Measurements from ENCODE around the gene YY1AP1. TPM values are rescaled to one million over a fixed set of nuclear protein-coding genes. Genes with fewer than 3 reads are reported as not detected.
A peak's percentile ranks its signal among the peaks of the same experiment; 100 is the strongest.
"Not testable (repeated sequence)": the region's sequence is repeated elsewhere in the genome, so short reads cannot be mapped to it uniquely, and the experiment has no call there.

YY1AP1 gene
- total RNA-seq, 1 donor from 2014 or later: 50.8 TPM

DNA sequence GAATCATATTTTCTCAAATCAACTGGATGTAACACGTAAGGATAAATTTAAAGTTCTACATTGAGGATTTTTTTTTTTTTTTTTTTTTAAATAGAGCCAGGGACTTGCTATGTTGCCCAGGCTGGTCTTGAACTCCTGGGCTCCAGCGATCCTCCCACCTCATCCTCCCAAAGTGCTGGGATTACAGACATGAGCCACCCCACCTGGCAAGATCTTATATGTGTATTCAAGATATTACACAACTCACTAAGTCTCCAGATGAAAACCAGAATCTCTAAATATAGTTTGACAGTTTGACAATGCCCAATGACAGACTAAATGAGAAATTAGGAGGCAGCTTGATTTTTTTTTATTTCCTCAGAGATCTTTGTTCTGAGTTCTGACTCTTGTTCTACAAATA, 6.8 kb downstream of the YY1AP1 start:
- H3K4me3 Mint-ChIP-seq: no peak overlapping the region
- no peaks in the 10 kb centered on the region for H3K27me3 Mint-ChIP-seq
- H3K36me3 Mint-ChIP-seq: peaks cover 32% of the 10 kb centered on the region
- H3K27ac Mint-ChIP-seq: no peak overlapping the region
- peaks cover 10% of the 10 kb centered on the region for H3K4me1 Mint-ChIP-seq (ENCODE audit: unreplicated experiment)
- no peaks in the 10 kb centered on the region for H3K9me3 Mint-ChIP-seq
- DNase-seq (ENCODE audit: extremely low spot score, unreplicated experiment): no peak
- no peak for TF ChIP-seq CTCF (conservative IDR thresholded peaks at IDR 0.05)

DNA sequence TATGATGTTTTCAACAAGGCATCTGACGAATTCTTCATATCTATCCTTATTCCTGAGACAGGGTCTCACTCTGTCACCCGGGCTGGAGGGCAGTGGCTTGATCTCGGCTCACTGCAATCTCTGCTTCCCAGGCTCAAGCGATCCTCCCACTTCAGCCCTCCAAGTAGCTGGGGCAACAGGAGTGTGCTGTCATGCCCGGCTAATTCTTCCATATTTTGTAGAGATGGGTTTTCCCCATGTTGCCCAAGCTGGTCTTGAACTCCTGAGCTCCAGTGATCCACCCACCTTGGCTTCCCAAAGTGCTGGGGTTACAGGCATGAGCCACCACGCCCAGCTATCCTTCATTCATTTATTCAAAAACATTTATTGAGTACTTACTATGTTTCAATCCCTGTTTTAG, 8.0 kb downstream of the YY1AP1 start:
- peaks cover 30% of the 10 kb centered on the region for H3K36me3 Mint-ChIP-seq
- no peak overlapping the region for H3K27ac Mint-ChIP-seq
- peaks cover 4% of the 10 kb centered on the region for H3K4me1 Mint-ChIP-seq (ENCODE audit: unreplicated experiment)

GRCh38 chr1:155678992-155679391, 9.6 kb downstream of the YY1AP1 start:
- H3K4me1 Mint-ChIP-seq (ENCODE audit: unreplicated experiment); DNase-seq (ENCODE audit: extremely low spot score, unreplicated experiment); H3K9me3 Mint-ChIP-seq; H3K27ac Mint-ChIP-seq; H3K4me3 Mint-ChIP-seq; H3K27me3 Mint-ChIP-seq: not testable (repeated sequence)
- peaks cover 35% of the 10 kb centered on the region for H3K36me3 Mint-ChIP-seq

More for the DNA sequence above, 8.0 kb downstream of the YY1AP1 start:
- no peak for TF ChIP-seq CTCF (conservative IDR thresholded peaks at IDR 0.05)
- Mint-ChIP-seq H3K9me3 (no peaks in the 10 kb centered on the region), H3K4me3 (no peak overlapping the region), H3K27me3 (no peaks in the 10 kb centered on the region)
- DNase-seq (ENCODE audit: extremely low spot score, unreplicated experiment): no peak

DNA sequence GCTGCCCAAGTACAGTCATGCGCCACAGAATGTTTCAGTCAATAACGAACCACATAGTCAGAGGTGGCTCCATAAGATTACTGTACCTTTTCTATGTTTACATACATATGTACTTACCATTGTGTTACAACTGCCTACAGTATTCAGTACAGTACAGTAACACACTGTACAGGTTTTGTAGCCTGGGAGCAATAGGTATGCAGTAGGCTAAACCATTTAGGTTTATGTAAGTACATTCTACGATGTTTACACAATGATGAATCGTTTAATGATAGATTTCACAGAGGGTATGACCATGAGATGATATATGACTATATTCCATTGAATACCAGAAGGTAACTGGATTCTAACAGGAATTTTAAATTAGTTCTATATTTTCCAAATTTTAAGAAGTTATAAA, 10.5 kb downstream of the YY1AP1 start:
- Mint-ChIP-seq H3K36me3 (peaks cover 35% of the 10 kb centered on the region), H3K9me3 (no peaks in the 10 kb centered on the region), H3K27ac (no peak overlapping the region), H3K4me3 (no peak overlapping the region), H3K27me3 (no peaks in the 10 kb centered on the region), H3K4me1 (ENCODE audit: unreplicated experiment) (no peaks in the 10 kb centered on the region)
- no peak for TF ChIP-seq CTCF (conservative IDR thresholded peaks at IDR 0.05)
- DNase-seq (ENCODE audit: extremely low spot score, unreplicated experiment): no peak

DNA sequence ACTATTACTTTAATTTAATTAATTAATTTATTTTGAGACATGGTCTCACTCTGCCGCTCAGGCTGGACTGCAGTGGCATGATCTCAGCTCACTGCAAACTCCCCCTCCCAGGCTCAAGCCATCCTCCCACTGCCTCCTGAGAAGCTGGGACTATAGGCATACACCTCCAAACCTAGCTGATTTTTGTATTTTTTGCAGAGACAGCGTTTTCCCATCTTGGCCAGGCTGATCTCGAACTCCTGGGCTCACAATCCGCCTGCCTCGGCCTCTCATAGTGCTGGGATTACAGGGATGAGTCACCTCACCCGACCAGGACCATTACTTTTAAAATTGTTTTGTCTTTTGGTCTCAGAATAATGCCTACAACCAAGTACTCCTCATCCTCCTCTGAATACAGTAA, 15.6 kb downstream of the YY1AP1 start:
- Mint-ChIP-seq H3K36me3 (peaks cover 56% of the 10 kb centered on the region), H3K4me1 (ENCODE audit: unreplicated experiment) (no peaks in the 10 kb centered on the region), H3K4me3 (no peak overlapping the region), H3K27me3 (no peaks in the 10 kb centered on the region), H3K27ac (peak overlapping the region; percentile 43), H3K9me3 (no peaks in the 10 kb centered on the region)
- TF ChIP-seq CTCF (conservative IDR thresholded peaks at IDR 0.05): no peak
- no peak for DNase-seq (ENCODE audit: extremely low spot score, unreplicated experiment)

DNA sequence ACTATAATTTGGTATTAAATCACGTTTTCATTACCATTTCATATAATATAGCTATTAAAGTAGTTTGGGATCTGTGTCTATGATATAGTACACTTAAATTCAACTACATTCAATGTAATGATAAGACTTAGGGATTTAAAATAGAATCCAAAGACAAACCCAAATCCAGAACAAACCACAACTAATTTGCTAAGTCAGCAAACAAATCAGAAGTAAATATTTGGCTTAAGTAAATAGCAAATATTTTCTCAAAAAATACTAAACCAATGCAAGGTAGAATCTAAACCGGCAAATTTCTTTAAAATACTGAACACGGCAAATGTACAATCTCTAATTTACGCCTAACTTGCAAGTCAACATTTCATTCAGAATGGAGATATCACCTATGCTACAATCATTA, 16.8 kb downstream of the YY1AP1 start:
- Mint-ChIP-seq H3K36me3 (peaks cover 47% of the 10 kb centered on the region), H3K4me3 (no peak overlapping the region), H3K9me3 (no peaks in the 10 kb centered on the region), H3K27me3 (no peaks in the 10 kb centered on the region), H3K4me1 (ENCODE audit: unreplicated experiment) (no peaks in the 10 kb centered on the region), H3K27ac (no peak overlapping the region)
- no peak for TF ChIP-seq CTCF (conservative IDR thresholded peaks at IDR 0.05)
- DNase-seq (ENCODE audit: extremely low spot score, unreplicated experiment): no peak

All from type B pancreatic cell (in vitro differentiated cells).